Measurements from ENCODE around the gene CSGALNACT2.
A peak's percentile ranks its signal among the peaks of the same experiment; 100 is the strongest.

Gene CSGALNACT2

GRCh38 chr10:43124574-43125273 lies 13.5 kb upstream of the CSGALNACT2 start:
- no peak for DNase-seq

- no peak for DNase-seq
These were observed 12.9 kb upstream of the CSGALNACT2 start for GRCh38 chr10:43125274-43125845.

- DNase-seq, result no peak
These were observed 12.1 kb upstream of the CSGALNACT2 start for GRCh38 chr10:43125881-43126731.

GRCh38 chr10:43126759-43127424 lies 11.4 kb upstream of the CSGALNACT2 start:
- no peak for DNase-seq

GRCh38 chr10:43127442-43127841 lies 10.8 kb upstream of the CSGALNACT2 start:
- DNase-seq, result no peak

- DNase-seq, result no peak
These were observed 9.9 kb upstream of the CSGALNACT2 start for GRCh38 chr10:43128331-43128730.

- DNase-seq, result no peak
These were observed 9.1 kb upstream of the CSGALNACT2 start for GRCh38 chr10:43128958-43129706.

GRCh38 chr10:43130770-43131171 lies 7.5 kb upstream of the CSGALNACT2 start:
- no peak for DNase-seq

GRCh38 chr10:43131256-43131655 lies 7.0 kb upstream of the CSGALNACT2 start:
- no peak for DNase-seq

- DNase-seq, result no peak
These were observed 6.3 kb upstream of the CSGALNACT2 start for GRCh38 chr10:43131906-43132305.

GRCh38 chr10:43132867-43133787 lies 5.1 kb upstream of the CSGALNACT2 start:
- no peak for DNase-seq

- no peak for DNase-seq
These were observed 3.9 kb upstream of the CSGALNACT2 start for GRCh38 chr10:43134126-43134905.

- no peak for DNase-seq
These were observed 3.2 kb upstream of the CSGALNACT2 start for GRCh38 chr10:43135064-43135463.

GRCh38 chr10:43135656-43136055 lies 2.6 kb upstream of the CSGALNACT2 start:
- DNase-seq, result no peak

- no peak for DNase-seq
These were observed 1.8 kb upstream of the CSGALNACT2 start for GRCh38 chr10:43136432-43136831.

- DNase-seq, result no peak
These were observed 1.1 kb upstream of the CSGALNACT2 start for GRCh38 chr10:43136995-43137716.

- DNase-seq, result peak in 12 of 14 donors; percentile 36 to 77 (median 66)
These were observed 576 bp upstream of the CSGALNACT2 start for GRCh38 chr10:43137717-43138020.

GRCh38 chr10:43138757-43139241 lies 554 bp downstream of the CSGALNACT2 start:
- peak in 4 of 14 donors; percentile 52 to 69 (median 60) for DNase-seq

- no peak for DNase-seq
These were observed 3.2 kb downstream of the CSGALNACT2 start for GRCh38 chr10:43141421-43141820.
